Measurements from ENCODE around the gene BTBD19. TPM values are rescaled to one million over a fixed set of nuclear protein-coding genes. Genes with fewer than 3 reads are reported as not detected.
A peak's percentile ranks its signal among the peaks of the same experiment; 100 is the strongest.
"Not testable (repeated sequence)": the region's sequence is repeated elsewhere in the genome, so short reads cannot be mapped to it uniquely, and the experiment has no call there.

The BTBD19 gene
- total RNA-seq, 1 donor: 3.5 TPM

DNA sequence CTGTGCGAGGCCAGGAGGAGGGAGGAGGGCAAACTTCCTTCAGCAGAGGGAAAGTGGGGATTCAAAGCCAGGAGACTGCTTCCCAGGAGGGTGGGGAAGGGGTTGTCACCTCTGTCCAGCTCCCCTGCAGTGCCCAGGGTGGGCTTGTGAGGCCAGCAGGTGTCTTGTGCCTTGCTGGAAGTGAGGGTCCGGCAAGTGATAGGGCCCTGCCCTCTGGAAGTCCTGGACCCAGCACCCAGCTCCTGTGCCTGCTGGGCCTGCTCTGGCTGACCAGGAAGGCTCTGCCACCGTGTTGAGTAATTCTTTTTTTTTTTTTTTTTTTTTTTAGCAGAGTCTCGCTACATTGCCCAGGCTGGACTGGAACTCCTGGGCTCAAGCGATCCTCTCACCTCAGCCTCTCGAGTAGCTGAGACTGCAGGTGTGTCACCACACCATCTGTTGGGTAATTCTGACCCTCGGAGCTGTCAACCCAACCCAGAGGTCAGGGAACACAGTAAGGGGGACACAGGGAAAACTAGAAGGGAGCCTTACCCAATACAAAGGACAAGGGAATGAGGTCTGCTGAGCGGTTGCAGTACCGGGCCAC lies 21.4 kb upstream of the BTBD19 start:
- DNase-seq (ENCODE audit: low read depth in 2 of 3, low spot score in 2 of 3): no peak

DNA sequence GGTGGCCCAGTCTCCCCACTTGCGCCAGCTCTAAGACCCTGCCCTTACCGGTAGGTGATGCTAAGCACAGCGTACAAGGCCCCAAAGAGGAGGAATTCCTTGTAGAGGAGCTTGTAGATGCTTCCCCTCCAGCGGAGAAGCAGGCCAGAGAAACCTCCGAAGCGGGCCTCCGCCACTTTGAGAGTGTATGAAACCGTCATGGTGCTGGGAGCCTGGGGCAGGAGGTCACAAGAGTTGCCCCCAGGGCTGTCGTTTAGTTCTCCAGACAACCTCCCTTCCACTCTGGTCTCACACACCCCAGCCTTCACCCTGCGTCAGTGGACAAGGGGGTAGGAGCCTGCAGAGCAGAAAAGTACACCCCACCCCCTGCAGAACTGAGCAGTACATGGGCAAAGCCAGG lies 20.8 kb upstream of the BTBD19 start:
- no peak for DNase-seq (ENCODE audit: low read depth in 2 of 3, low spot score in 2 of 3)

DNA sequence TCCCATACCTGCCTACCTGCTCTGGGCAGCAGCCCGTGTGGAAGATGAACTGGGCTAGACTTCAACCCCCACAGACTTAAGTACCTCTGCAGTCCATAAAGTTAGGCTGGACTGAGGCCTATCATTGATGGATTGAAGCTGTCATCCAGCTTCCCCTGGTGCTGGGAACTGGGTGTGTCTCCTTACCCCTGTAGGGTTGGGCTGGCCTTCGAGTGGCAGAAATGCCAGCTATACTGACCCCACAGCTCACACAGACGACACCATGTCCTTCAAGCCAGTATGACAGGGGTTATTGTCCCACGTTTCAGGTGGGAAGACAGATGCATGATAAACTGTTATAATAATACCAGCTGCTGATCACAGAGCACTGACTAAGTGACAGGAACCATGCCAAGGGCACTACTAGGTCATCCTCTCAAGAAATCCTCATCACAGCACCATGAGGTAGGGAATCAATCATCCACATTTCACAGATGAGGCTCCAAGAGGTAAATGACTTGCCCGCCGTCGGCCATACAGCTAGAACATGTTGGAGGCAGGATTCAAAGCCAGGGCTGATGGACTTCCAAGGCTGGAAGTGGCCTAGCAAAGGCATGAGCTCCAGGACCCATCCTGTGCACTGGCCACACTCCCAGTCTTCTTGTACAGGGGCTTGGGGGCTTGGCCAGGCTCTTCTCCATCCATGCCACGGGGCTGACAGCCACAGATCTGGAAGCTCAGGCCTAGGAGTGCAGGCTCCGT lies 20.0 kb upstream of the BTBD19 start, which contains the start of gene BEST4:
BEST4 (minus strand) TSS at position 51 of the 741 bp plus-strand sequence. CDS start 465 bp downstream, outside the sequence.
- no peak for DNase-seq (ENCODE audit: low read depth in 2 of 3, low spot score in 2 of 3)

DNA sequence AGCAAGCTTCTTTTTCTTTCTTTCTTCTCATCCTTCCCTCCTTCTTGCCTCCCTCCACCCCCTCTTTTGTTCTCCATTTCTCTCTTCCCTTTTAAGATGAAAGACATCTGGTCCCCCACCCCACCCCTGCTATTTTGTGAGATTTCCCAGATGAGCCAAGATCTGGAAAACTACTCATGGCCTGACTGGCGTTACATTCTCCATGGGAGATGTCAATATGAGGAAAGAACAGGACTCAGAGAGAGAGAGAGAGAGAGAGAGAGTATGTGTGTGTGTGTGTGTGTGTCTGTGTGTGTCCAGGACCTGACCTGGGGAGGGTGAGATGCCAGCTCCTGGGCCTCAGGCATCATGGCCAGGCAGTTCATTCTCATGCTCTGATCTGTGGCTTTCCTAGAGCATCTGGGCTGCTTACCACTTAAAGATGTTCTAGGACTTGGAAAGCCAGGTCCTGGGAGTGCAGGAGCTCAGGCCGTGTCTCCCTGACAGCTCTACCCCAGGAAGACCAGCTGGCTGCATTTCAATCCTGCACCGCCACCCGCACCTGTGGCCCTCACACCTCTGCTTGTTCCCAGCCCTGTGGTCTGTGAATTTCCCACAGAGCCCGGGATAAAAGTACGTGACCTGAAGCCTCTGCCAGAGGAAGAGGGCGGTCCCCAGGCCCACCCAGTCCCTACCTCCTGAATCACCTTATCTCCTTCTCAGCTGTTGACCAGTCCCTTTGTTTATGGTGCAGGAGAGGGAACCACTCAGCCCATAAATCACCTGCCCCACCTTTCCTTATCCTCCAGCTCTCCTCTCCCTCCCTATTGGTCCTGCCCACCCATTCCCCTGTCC lies 17.1 kb upstream of the BTBD19 start:
- DNase-seq (ENCODE audit: low read depth in 2 of 3, low spot score in 2 of 3): no peak

DNA sequence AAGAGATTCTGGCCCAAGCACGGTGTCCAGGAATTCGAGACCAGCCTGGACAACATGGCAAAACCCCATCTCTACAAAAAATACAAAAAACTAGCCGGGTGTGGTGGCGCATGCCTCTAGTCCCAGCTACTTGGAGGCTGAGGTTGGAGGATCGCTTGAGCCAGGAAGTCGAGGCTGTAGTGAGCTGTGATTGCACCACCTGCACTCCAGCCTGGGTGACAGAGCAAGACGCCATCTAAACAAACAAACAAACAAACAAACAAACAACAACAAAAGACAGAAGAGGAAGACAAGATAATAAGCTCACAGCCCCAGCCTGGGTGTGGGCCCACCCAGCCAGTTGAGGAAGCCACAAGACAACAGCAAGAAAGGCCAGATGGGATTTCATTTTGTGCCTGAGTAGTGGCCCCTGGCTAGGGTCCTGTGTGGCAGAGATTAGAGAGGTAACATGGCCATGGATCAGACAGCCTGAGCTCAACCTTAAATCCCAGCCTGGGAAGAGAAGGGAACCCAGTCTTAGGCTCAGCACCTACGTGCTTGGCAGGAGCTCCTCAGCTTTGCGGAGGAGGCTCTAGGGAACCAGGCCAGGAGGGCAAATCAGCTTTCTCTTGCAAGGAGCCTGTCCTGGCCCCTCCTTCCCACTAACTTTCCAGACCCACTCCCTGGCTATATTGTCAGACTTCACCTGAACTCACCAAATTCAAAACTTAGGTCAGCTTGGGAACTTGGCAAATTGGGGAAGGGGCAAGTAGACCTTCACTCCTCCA lies 15.4 kb upstream of the BTBD19 start:
- no peak for DNase-seq (ENCODE audit: low read depth in 2 of 3, low spot score in 2 of 3)

DNA sequence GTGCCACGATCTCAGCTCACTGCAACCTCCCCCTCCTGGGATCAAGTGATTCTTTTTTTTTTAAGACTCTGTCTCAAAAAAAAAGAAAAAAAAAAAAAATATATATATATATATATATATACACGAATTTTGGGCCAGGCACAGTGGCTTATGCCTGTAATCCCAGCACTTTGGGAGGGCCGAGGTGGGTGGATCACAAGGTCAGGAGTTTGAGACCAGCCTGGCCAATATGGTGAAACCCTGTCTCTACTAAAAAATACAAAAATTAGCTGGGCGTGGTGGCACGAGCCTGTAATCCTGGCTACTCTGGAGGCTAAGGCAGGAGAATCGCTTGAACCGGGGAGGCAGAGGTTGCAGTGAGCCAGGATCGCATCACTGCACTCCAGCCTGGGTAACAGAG lies 10.4 kb upstream of the BTBD19 start:
- DNase-seq (ENCODE audit: low read depth in 2 of 3, low spot score in 2 of 3): not testable (repeated sequence)

DNA sequence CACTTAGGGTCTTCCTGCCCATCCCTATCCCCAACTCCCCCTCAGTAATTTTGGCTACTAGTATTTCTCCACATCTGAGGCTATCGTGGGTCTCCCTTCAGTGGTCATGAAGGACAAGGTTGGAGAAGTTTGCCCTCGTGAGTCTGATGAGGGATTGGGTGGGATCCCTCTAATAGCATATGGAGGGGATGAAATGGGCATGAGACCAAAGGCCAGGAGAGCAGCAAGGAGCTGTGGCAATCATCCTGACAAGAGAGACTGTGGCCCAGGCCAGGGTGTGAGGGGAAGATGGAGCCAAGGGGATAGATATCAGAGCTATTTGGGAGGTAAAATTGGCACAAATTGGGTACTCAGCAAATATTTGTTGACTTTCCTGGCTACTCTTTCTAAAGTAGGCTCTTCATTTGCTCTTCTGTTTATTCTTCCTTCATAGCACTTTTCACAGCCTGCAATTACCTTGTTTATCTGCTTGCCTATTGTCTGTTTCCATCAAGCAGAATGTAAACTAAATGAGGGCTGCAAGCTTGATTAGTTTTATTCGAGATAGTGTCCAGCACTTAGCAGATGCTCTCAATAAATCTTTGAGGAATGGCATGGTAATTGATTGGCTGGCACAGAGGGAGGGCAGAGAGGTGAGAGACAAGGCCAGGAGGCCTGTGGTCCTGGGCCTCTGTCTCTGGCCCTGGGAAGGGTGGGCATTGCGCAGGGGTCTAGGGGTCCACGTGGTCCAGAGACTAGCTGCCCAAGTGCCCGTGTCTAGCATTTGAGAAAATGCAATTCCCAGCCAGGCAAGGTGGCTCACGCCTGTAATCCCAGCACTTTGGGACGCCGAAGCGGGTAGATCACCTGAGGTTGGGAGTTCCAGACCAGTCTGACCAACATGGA lies 9.6 kb upstream of the BTBD19 start:
- no peak for DNase-seq (ENCODE audit: low read depth in 2 of 3, low spot score in 2 of 3)

DNA sequence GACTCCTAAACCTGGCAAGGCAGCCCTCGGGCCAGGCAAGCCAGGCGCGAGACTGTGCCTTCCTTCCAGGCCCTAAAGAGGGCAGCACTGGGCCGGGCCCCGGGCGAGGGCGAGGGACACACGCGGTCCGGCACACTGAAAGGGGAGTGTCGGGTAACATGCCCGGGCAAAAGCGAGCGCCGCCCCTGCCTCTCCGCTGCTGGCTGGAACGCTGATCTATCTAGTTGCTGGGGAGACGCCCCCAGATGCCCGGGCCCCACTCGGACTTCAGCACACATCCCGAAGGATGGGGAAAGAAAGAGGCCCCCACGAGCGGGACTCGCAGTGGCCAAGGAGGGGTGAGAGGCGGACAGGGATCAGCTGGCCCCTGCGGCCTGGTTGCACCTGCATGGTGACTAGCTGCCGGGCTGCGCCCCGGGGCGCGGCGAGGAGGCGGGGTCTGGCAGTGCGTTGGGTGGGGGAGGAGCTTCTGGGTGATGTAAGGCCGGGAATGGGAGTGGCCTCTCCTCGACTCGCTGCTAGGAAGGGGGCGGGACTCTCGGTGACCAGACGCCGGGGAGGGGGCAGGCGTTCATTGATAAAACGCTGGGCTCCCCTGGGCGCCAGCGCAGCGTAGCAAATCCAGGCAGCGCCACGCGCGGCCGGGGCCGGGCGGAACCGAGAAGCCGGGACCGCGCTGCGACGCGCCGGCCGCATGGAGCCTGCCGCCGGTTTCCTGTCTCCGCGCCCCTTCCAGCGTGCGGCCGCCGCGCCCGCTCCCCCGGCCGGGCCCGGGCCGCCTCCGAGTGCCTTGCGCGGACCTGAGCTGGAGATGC lies 8.3 kb upstream of the BTBD19 start, which contains the start of gene PLK3:
PLK3 (plus strand) TSS at position 608 of the 815 bp plus-strand sequence; CDS start at position 695, 87 bp downstream.
- DNase-seq (ENCODE audit: low read depth in 2 of 3, low spot score in 2 of 3): peak; percentile 98

DNA sequence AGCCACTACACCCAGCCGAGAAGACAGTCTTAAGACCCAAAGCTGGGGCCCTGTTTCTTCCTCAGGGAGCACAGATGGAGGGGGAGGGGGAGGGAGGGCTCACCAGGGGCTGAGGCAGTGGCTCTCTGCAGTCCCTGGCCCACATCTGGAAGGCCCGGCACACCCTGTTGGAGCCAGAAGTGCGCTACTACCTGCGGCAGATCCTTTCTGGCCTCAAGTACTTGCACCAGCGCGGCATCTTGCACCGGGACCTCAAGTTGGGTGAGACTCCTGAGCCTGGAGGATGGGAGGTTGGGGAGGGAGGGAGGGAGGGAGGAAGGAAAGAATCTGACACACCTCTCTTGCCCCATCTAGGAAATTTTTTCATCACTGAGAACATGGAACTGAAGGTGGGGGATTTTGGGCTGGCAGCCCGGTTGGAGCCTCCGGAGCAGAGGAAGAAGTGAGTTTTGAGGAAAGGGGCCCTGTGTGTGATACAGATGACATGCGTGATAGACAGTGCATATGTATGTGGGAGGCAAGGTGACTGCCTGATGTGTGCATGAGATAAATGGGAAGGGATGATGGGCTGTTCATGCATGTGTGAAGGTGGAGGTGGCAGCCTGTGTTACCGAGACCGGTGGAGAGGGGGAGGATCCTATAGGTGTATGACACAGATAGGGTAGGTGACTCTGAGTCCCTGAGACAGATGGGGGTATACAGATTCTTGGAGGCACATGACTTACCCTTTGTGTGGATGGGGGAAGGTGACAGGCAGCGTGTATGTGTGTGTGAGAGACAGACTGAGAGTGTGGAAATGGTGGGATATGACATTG lies 6.6 kb upstream of the BTBD19 start:
- no peak for DNase-seq (ENCODE audit: low read depth in 2 of 3, low spot score in 2 of 3)

DNA sequence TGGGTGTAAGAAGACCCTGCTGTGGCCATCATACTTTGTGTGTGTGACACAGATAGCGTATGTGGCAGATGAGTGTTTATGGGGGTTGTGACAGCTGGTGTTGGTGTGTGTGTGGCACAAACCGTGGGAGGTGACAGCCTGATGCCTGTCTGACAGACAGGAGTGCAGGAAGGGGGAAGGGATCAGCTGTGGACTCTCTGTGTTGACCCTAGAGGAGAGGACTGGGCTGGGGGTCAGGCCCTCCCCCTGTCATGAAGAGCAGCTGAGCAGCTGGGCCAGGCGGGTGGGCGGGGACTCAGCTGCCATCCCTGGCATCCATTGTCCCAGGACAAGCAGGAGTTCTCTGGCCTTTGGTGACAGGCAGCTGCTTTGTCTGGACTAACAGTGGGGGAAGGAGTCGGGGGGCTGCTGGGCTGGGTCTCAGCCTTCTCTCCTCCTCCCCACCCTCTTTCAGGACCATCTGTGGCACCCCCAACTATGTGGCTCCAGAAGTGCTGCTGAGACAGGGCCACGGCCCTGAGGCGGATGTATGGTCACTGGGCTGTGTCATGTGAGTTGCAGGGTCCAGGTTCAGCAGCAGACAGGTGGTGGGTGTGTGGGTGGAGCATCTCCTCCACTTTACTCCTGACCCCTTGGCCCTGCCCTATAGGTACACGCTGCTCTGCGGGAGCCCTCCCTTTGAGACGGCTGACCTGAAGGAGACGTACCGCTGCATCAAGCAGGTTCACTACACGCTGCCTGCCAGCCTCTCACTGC lies 5.8 kb upstream of the BTBD19 start:
- DNase-seq (ENCODE audit: low read depth in 2 of 3, low spot score in 2 of 3): no peak

DNA sequence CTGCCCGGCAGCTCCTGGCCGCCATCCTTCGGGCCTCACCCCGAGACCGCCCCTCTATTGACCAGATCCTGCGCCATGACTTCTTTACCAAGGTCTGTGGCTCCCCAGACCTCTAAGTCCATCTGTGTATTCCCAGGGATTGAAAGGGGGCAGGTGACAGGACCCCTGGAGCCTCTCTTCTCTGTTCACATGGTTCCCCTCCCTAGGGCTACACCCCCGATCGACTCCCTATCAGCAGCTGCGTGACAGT lies 5.3 kb upstream of the BTBD19 start:
- DNase-seq (ENCODE audit: low read depth in 2 of 3, low spot score in 2 of 3): no peak

DNA sequence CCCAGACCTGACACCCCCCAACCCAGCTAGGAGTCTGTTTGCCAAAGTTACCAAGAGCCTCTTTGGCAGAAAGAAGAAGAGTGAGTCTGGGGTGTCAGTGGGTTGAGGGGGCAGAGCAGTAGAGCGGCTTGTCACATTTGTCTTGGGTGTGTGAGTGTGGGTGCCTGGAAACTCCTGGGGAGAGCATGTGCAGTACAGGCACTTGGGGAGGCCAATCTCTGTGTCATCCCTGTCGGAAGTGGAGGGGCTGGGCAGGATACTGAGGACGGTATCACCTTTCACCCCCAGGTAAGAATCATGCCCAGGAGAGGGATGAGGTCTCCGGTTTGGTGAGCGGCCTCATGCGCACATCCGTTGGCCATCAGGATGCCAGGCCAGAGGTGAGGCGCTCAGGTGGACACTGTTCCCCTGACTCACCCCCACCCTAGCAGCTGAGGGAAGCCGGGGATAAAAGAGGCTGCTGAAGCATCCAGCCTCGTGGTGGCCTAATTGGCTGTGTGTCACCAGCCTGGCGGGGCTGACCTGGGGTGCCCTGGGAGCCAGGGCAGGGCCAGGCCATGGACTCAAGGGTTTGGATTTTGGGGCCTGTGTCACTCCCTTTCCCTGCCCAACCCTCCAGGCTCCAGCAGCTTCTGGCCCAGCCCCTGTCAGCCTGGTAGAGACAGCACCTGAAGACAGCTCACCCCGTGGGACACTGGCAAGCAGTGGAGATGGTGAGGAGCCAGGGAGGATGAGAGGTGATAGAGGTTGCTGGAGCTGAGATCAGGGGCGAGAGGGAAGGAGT lies 4.8 kb upstream of the BTBD19 start:
- no peak for DNase-seq (ENCODE audit: low read depth in 2 of 3, low spot score in 2 of 3)

DNA sequence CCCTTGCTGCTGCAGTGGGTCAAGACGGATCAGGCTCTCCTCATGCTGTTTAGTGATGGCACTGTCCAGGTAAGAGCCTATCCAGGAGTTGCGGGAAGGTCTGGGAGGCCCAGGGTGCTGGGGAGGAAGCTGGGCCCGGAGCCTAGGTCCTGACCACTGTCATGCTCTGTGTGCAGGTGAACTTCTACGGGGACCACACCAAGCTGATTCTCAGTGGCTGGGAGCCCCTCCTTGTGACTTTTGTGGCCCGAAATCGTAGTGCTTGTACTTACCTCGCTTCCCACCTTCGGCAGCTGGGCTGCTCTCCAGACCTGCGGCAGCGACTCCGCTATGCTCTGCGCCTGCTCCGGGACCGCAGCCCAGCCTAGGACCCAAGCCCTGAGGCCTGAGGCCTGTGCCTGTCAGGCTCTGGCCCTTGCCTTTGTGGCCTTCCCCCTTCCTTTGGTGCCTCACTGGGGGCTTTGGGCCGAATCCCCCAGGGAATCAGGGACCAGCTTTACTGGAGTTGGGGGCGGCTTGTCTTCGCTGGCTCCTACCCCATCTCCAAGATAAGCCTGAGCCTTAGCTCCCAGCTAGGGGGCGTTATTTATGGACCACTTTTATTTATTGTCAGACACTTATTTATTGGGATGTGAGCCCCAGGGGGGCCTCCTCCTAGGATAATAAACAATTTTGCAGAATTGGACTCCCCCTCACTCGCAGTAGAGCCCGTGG lies 2.9 kb upstream of the BTBD19 start:
- no peak for DNase-seq (ENCODE audit: low read depth in 2 of 3, low spot score in 2 of 3)

DNA sequence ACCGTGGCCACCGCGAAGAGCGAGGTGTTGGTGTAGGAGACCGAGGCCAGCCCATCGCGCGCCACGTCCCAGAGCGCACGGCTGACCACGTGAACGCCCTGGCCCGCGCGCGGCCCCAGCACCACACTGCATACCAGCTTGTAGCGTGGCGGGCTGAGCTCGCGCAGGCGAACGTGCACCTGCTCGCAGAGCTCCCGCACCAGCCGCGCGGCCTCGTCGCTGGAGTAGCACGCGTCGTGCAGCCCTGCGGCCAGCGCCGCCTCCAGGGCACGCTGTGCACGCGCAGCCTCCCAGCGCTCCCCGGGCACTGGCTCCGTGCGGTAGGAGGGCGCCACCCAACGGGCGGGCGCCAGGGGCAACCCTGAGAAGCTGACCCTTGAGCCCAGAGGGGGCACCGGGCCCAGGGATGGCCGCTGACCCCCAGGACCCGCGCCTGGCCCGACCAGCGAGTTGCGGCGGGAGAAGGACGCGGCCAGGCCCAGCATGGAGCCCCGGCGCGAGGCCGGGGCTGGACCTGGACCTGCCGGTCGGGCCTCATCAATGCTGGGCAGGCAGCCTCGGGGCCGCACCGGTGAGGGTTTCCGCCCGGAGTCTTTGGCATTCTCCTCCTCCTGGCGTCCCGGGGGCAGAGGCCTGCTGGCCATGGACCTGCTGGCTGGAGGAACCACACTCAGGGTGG lies 2.2 kb upstream of the BTBD19 start:
- DNase-seq (ENCODE audit: low read depth in 2 of 3, low spot score in 2 of 3): no peak

DNA sequence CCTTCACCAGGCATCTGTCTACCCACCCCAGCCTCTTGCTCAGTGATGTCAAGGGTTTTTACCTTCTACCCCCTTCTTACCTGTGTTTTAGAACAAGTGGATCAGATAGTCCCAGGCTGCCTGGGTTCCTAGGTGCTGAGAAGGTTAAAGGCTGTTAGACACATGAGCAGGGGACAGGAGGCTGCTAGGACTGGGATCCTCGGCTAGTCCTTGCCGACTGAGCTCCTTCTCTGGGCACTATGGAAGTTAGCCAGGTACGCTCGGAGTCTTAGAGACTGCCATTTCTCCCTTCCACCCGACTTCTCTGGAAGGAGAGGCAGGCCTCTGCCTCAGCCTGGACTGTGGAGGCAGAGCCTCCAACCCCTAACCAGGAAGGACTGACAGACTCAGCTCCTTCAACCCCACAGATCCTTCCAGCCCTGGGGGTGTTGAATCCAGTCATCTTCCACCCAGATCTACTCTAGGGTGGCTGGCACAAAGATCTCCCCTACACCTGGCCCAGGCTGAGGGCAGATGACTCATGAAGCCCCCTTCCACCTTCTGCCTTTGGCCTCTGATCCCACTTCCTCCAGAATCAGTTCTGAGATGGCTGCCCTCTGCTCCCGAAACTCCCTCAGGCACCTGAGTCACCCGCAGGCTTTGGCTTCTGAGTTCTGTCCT lies 1.5 kb upstream of the BTBD19 start, which contains the start of gene DYNLT4:
DYNLT4 (minus strand) TSS at position 648 of the 660 bp plus-strand sequence. CDS start 683 bp downstream, outside the sequence.
- no peak for DNase-seq (ENCODE audit: low read depth in 2 of 3, low spot score in 2 of 3)

Measured in hematopoietic multipotent progenitor cell (in vitro differentiated cells).